Choroid plexus epithelial cell (primary cell): ENCODE data around the gene MRPL27.

Experiments used
- DNase-seq: peaks from one replicate; pipeline ENCODE4 v3.0.0-alpha.2; 2010; ENCODE audit warnings: low read depth
- H3K4me3 ChIP-seq: 2 replicates; pipeline ENCODE4 v1.5.1; 2011; ENCODE audit warnings: low read depth, mild to moderate bottlenecking, control low read depth, low read length, moderate library complexity
- TF ChIP-seq, protein P1 (sequence below): conservative IDR thresholded peaks from 2 replicates; pipeline ENCODE4 v1.5.1; 2011; ENCODE audit warnings: low read depth, mild to moderate bottlenecking, control low read depth, inconsistent platforms, low read length, moderate library complexity

MRPL27 gene

DNA sequence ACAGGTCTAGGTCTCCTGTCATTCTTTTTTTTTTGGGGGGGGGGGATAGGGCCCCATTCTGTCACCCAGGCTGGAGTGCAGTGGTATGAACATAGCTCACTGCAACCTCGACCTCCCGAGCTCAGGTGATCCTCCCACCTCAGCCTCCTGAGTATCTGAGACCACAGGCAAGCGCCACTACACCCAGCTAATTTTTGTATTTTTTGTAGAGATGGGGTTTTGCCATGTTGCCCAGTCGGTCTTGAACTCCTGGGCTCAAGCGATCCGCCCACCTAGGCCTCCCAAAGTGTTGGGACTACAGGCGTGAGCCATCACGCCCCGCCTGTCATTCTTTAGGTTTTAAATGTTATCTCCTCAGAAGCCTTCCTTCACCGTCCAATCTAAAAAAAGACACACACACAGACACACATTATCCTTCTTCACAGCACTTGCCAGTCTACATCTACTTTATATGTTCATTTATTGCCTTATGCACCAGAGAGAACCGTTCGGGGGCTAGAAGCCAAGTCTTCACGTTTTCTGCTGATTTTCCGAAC is 694 bp downstream of the MRPL27 start:
- no peak for DNase-seq

DNA sequence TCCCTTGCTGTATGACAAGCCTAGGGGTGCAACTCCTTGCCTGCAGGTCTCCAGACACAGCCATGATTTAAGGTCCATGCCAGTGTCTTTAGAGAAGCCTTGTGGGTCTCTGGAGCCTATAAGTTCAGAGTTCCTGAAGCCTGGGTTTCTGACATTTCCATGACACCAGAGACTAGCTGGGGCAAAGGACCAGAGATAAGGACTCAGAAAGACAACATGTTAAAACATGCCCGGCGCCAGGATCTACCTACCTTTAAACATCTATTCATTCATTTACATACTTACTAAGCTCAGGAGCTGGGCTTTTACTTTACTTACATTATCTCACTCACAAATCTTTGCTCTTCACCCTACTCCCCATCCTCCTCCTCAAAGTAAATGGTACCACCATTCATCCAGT is 1.5 kb downstream of the MRPL27 start:
- TF ChIP-seq, protein P1, sequence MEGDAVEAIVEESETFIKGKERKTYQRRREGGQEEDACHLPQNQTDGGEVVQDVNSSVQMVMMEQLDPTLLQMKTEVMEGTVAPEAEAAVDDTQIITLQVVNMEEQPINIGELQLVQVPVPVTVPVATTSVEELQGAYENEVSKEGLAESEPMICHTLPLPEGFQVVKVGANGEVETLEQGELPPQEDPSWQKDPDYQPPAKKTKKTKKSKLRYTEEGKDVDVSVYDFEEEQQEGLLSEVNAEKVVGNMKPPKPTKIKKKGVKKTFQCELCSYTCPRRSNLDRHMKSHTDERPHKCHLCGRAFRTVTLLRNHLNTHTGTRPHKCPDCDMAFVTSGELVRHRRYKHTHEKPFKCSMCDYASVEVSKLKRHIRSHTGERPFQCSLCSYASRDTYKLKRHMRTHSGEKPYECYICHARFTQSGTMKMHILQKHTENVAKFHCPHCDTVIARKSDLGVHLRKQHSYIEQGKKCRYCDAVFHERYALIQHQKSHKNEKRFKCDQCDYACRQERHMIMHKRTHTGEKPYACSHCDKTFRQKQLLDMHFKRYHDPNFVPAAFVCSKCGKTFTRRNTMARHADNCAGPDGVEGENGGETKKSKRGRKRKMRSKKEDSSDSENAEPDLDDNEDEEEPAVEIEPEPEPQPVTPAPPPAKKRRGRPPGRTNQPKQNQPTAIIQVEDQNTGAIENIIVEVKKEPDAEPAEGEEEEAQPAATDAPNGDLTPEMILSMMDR = no peak
- DNase-seq = no peak
- no peak overlapping the region for H3K4me3 ChIP-seq

More for the DNA sequence above, 694 bp downstream of the MRPL27 start:
- TF ChIP-seq, protein P1 = no peak
- H3K4me3 ChIP-seq = peak overlapping the region; percentile 100

DNA sequence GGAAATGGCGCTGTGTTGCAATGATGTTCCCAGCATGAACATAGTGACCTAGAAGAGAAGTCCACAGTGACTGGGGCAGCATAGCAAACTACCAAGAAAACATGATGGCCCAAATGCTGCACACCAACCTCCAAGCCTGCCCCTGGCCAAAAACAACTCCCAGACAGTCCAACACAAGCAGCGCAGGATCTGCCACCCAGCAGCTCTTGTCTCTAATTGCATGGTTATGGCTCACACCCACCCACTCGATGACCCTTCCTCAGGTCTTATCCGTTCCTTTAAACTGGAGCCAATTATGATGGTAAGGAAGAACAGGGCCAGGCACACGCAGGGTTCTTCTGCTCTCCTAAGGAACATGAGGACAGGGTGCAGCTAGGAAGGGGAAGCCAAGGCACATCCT is 2.9 kb downstream of the MRPL27 start:
- no peak overlapping the region for H3K4me3 ChIP-seq
- TF ChIP-seq, protein P1 = no peak
- no peak for DNase-seq

DNA sequence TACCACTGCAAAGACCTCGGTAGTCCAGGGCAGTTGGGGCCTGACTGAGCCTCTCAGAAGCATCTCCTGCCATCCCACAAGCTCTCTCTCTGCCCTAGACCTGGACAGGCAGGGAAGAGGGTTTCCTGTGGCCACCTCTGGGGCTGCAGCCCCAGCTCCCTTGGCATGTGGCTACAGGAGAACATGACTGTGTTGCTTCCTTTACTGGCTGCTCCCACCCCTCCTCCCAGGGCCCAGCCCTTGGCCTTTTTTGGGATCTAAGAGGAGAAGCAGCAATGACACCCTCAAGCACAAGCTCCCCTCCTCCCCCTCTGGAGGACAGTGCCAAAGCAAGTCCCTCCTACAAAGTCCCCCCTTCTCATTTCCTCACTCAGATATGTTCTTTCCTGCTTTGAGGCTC is 5.6 kb downstream of the MRPL27 start:
- DNase-seq = no peak
- TF ChIP-seq, protein P1 = no peak
- no peak overlapping the region for H3K4me3 ChIP-seq

DNA sequence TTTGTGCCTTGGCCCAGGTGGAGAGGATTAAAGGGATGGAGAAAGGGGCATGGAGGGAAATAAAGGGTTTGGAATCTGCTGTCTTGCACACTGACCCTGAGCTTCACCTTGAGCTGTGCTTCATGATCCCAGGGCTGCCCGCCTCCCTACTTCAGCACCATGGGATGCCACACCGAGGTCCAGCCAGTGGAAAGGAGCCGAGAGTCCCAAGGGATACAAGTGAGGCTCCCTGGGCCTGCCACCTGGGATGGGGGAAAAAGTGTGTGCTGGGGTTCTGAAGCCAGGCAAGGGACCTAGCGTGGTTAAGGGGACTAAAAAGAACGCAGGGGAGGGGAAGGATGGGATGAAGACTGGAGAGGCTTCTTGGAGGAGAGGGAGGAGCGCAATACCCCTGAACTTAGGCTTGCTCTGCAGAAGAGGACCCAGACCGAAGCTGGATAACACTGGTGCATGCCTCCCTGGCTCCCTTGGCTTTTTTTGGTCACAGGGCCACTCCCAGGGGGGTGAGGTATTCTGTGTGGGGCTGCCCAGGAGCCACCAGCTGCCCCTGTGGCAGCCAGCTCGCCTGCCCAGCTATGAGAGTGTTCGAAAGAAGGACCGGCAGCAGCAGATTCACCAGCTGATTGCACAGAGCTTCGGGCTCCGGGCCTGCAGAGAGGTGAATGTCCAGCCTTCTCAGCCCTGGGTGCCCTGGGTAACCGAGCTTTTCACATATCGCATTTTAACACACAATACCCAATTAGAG is 7.2 kb downstream of the MRPL27 start:
- no peak for DNase-seq
- TF ChIP-seq, protein P1 = no peak
- H3K4me3 ChIP-seq = no peak overlapping the region

DNA sequence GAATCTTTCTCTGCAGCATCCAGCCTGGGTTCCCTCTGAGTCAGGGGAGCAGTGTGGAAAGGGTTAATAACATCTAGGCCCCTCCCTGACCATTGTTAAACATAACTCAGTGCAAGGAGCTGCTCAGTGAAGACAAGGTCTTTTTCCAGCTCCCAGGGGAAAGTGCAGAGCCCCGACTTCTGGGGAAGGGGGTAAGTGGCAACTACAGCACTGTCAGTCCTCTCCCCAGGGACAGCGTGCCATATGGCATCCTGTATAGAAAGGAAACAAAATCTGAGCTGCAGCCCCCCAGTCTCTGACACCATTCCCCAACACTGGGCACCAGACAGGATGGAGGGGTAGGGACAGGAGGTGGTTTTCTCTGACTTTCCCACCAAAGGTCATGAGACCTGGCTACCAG is 7.8 kb downstream of the MRPL27 start:
- TF ChIP-seq, protein P1 = no peak
- no peak overlapping the region for H3K4me3 ChIP-seq
- DNase-seq = no peak

DNA sequence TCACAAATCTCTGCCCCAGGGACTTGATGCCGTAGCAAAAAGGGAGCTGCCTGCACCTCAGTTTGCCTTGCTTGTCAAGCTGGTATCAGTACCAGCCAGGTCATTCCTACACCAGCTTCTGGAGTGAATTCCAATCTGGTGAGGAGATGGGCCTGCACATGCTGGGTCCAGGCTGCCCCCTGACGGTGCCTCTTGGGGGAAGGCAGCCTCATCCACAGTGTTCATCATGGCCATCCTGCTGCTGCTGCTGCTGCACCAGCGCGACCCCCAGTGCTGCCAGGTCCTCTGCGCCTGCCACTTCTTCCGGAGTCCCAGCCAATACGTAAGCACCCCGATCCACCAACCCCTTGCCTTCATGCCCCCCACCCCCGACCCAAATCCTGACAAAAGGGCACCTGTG is 8.3 kb downstream of the MRPL27 start:
- DNase-seq = peak; percentile 52

More for the DNA sequence above, 8.3 kb downstream of the MRPL27 start:
- no peak overlapping the region for H3K4me3 ChIP-seq
- TF ChIP-seq, protein P1 = peak; percentile 26
